Mesendoderm (in vitro differentiated cells): Measurements from ENCODE around the gene GREM2.

Source experiments
- DNase-seq: peaks from one replicate; pipeline ENCODE4 v3.0.0; 2013
- H2AK5ac ChIP-seq: 2 replicates; pipeline ENCODE4 v1.6.1; 2013; ENCODE audit warnings: low read length, inconsistent platforms
- H2BK120ac ChIP-seq: 2 replicates; pipeline ENCODE4 v1.6.1; 2013; ENCODE audit warnings: low read depth, mild to moderate bottlenecking, low read length, moderate library complexity, mixed read lengths
- H2BK15ac ChIP-seq: replicated peaks from 2 replicates; pipeline ENCODE4 v1.6.1; 2013; ENCODE audit warnings: low read depth, mild to moderate bottlenecking, moderate library complexity
- H2BK5ac ChIP-seq: 2 replicates; pipeline ENCODE4 v1.6.1; 2013; ENCODE audit warnings: low read length, inconsistent platforms
- H3K18ac ChIP-seq: 2 replicates; pipeline ENCODE4 v1.6.1; 2013; ENCODE audit warnings: mild to moderate bottlenecking, low read length, mixed read lengths
- H3K23ac ChIP-seq: one replicate; pipeline ENCODE4 v1.6.1; 2013; ENCODE audit warnings: low read length
- H3K27ac ChIP-seq: 2 replicates; pipeline ENCODE4 v1.5.1; 2013; ENCODE audit warnings: low read depth, mild to moderate bottlenecking, inconsistent platforms, low read length, moderate library complexity
- H3K27me3 ChIP-seq: 2 replicates; pipeline ENCODE4 v1.6.1; 2013; ENCODE audit warnings: low read length, control low read depth, mild to moderate bottlenecking, inconsistent platforms; ENCODE audit not compliant: insufficient read depth, poor library complexity
- H3K36me3 ChIP-seq: 2 replicates; pipeline ENCODE4 v1.6.1; 2013; ENCODE audit warnings: low read length, inconsistent platforms; ENCODE audit not compliant: control insufficient read depth, insufficient read depth
- H3K4ac ChIP-seq: one replicate; pipeline ENCODE4 v1.6.1; 2013; ENCODE audit warnings: low read depth, mild to moderate bottlenecking, low read length, moderate library complexity
- H3K4me1 ChIP-seq: 2 replicates; pipeline ENCODE4 v1.6.1; 2013; ENCODE audit warnings: low read depth, low read length, inconsistent platforms; ENCODE audit not compliant: control insufficient read depth
- H3K4me2 ChIP-seq: 2 replicates; pipeline ENCODE4 v1.6.1; 2013; ENCODE audit warnings: low read length
- H3K4me3 ChIP-seq: 2 replicates; pipeline ENCODE4 v1.5.1; 2013; ENCODE audit warnings: mild to moderate bottlenecking, low read length
- H3K56ac ChIP-seq: one replicate; pipeline ENCODE4 v1.6.1; 2013; ENCODE audit warnings: low read length
- H3K79me1 ChIP-seq: 2 replicates; pipeline ENCODE4 v1.6.1; 2013; ENCODE audit warnings: low read length, inconsistent platforms
- H3K79me2 ChIP-seq: 2 replicates; pipeline ENCODE4 v1.6.1; 2013; ENCODE audit warnings: mild to moderate bottlenecking, low read length; ENCODE audit not compliant: control insufficient read depth, insufficient read depth
- H3K9ac ChIP-seq: 2 replicates; pipeline ENCODE4 v1.6.1; 2013; ENCODE audit warnings: low read length, inconsistent platforms
- H4K5ac ChIP-seq: one replicate; pipeline ENCODE4 v1.6.1; 2013; ENCODE audit warnings: low read length
- H4K8ac ChIP-seq: one replicate; pipeline ENCODE4 v1.6.1; 2013; ENCODE audit warnings: low read depth, mild to moderate bottlenecking, control low read depth, low read length, moderate library complexity
- WGBS: extraction: QIAGEN DNeasy Blood & Tissue Kit; methylation state at CpG from one replicate; pipeline ENCODE4 v1.1.7; 2013; ENCODE audit warnings: low lambda C conversion rate, missing lambda C conversion rate; ENCODE audit not compliant: insufficient coverage; ENCODE audit errors: extremely low coverage; 5-methylcytosine and 5-hydroxymethylcytosine counted together

GREM2 gene

GRCh38 chr1:240515505-240515904 is 96.5 kb downstream of the GREM2 start:
- DNase-seq = no peak
- H2AK5ac ChIP-seq = no peak overlapping the region
- no peak overlapping the region for H3K4ac ChIP-seq
- no peak overlapping the region for H4K5ac ChIP-seq
- no peaks in the 10 kb centered on the region for H3K27me3 ChIP-seq
- H2BK5ac ChIP-seq = no peak overlapping the region
- H3K23ac ChIP-seq = no peak overlapping the region
- H3K4me1 ChIP-seq = no peaks in the 10 kb centered on the region
- H3K18ac ChIP-seq = no peak overlapping the region
- H2BK120ac ChIP-seq = no peak overlapping the region
- no peak overlapping the region for H3K9ac ChIP-seq
- no peaks in the 10 kb centered on the region for H3K36me3 ChIP-seq
- no peaks in the 10 kb centered on the region for H3K79me1 ChIP-seq
- no peak overlapping the region for H3K56ac ChIP-seq
- WGBS = no CpG with 5 or more reads among the region's 1 CpG
- no peak overlapping the region for H3K4me3 ChIP-seq
- H2BK15ac ChIP-seq = no peak overlapping the region
- no peak overlapping the region for H4K8ac ChIP-seq
- H3K27ac ChIP-seq = no peak overlapping the region
- H3K4me2 ChIP-seq = no peak overlapping the region
- no peaks in the 10 kb centered on the region for H3K79me2 ChIP-seq

GRCh38 chr1:240511789-240512188 is 100.2 kb downstream of the GREM2 start:
- Histone ChIP-seq H2BK120ac (no peak overlapping the region), H2BK5ac (no peak overlapping the region), H3K79me2 (no peaks in the 10 kb centered on the region), H3K27me3 (no peaks in the 10 kb centered on the region), H3K27ac (no peak overlapping the region), H2AK5ac (no peak overlapping the region), H3K23ac (no peak overlapping the region), H3K36me3 (no peaks in the 10 kb centered on the region), H3K4me3 (no peak overlapping the region), H3K4ac (no peak overlapping the region), H3K18ac (no peak overlapping the region), H3K56ac (no peak overlapping the region), H4K8ac (no peak overlapping the region), H3K4me2 (no peak overlapping the region), H3K4me1 (no peaks in the 10 kb centered on the region), H3K79me1 (no peaks in the 10 kb centered on the region), H4K5ac (no peak overlapping the region), H3K9ac (no peak overlapping the region), H2BK15ac (no peak overlapping the region)
- DNase-seq = no peak

GRCh38 chr1:240508950-240509349 is 103.0 kb downstream of the GREM2 start:
- H2BK5ac ChIP-seq = no peak overlapping the region
- H3K4me1 ChIP-seq = no peaks in the 10 kb centered on the region
- H4K5ac ChIP-seq = no peak overlapping the region
- no peak overlapping the region for H4K8ac ChIP-seq
- no CpG with 5 or more reads among the region's 2 CpGs for WGBS
- H3K4me3 ChIP-seq = no peak overlapping the region
- no peak overlapping the region for H3K4me2 ChIP-seq
- no peak overlapping the region for H3K27ac ChIP-seq
- no peak overlapping the region for H3K18ac ChIP-seq
- no peak overlapping the region for H2BK15ac ChIP-seq
- no peak for DNase-seq
- H3K4ac ChIP-seq = no peak overlapping the region
- no peaks in the 10 kb centered on the region for H3K27me3 ChIP-seq
- H3K56ac ChIP-seq = no peak overlapping the region
- H3K9ac ChIP-seq = no peak overlapping the region
- H3K79me2 ChIP-seq = no peaks in the 10 kb centered on the region
- H2AK5ac ChIP-seq = no peak overlapping the region
- no peak overlapping the region for H3K23ac ChIP-seq
- H3K79me1 ChIP-seq = no peaks in the 10 kb centered on the region
- H2BK120ac ChIP-seq = no peak overlapping the region
- H3K36me3 ChIP-seq = no peaks in the 10 kb centered on the region

- WGBS = no CpG with 5 or more reads among the region's 3 CpGs
- Histone ChIP-seq H3K4ac (no peak overlapping the region), H3K79me1 (no peaks in the 10 kb centered on the region)
Measured at GRCh38 chr1:240508201-240508600, 103.8 kb downstream of the GREM2 start.

GRCh38 chr1:240506176-240506575 is 105.8 kb downstream of the GREM2 start:
- Histone ChIP-seq H3K4me2 (no peak overlapping the region), H3K27me3 (no peaks in the 10 kb centered on the region), H3K4ac (no peak overlapping the region), H3K79me2 (no peaks in the 10 kb centered on the region), H3K79me1 (no peaks in the 10 kb centered on the region), H2AK5ac (no peak overlapping the region), H2BK120ac (no peak overlapping the region), H2BK15ac (no peak overlapping the region), H3K9ac (no peak overlapping the region), H3K23ac (no peak overlapping the region), H2BK5ac (no peak overlapping the region), H4K5ac (no peak overlapping the region), H3K27ac (no peak overlapping the region), H3K4me1 (no peaks in the 10 kb centered on the region), H3K18ac (no peak overlapping the region), H3K4me3 (no peak overlapping the region), H3K36me3 (no peaks in the 10 kb centered on the region), H4K8ac (no peak overlapping the region), H3K56ac (no peak overlapping the region)
- DNase-seq = no peak
- WGBS = no CpG with 5 or more reads among the region's 4 CpGs

More at GRCh38 chr1:240508201-240508600, 103.8 kb downstream of the GREM2 start:
- Histone ChIP-seq H2AK5ac (no peak overlapping the region), H3K4me1 (no peaks in the 10 kb centered on the region), H3K9ac (no peak overlapping the region), H3K27me3 (no peaks in the 10 kb centered on the region), H3K27ac (no peak overlapping the region), H3K4me3 (no peak overlapping the region), H4K8ac (no peak overlapping the region), H2BK120ac (no peak overlapping the region), H3K36me3 (no peaks in the 10 kb centered on the region), H2BK15ac (no peak overlapping the region), H3K56ac (no peak overlapping the region), H2BK5ac (no peak overlapping the region), H3K4me2 (no peak overlapping the region), H3K18ac (no peak overlapping the region), H4K5ac (no peak overlapping the region), H3K23ac (no peak overlapping the region), H3K79me2 (no peaks in the 10 kb centered on the region)
- DNase-seq = no peak

GRCh38 chr1:240503558-240503957 is 108.4 kb downstream of the GREM2 start:
- no CpG with 5 or more reads among the region's 1 CpG for WGBS

More at GRCh38 chr1:240503558-240503957, 108.4 kb downstream of the GREM2 start:
- Histone ChIP-seq H3K23ac (no peak overlapping the region), H2BK120ac (no peak overlapping the region), H3K27ac (no peak overlapping the region), H4K8ac (no peak overlapping the region), H2BK5ac (no peak overlapping the region), H3K4me1 (no peaks in the 10 kb centered on the region), H2AK5ac (no peak overlapping the region), H3K56ac (no peak overlapping the region), H3K4me3 (no peak overlapping the region), H3K79me2 (no peaks in the 10 kb centered on the region), H3K9ac (no peak overlapping the region), H3K79me1 (no peaks in the 10 kb centered on the region), H3K18ac (no peak overlapping the region), H3K4me2 (no peak overlapping the region), H3K4ac (no peak overlapping the region), H2BK15ac (no peak overlapping the region), H4K5ac (no peak overlapping the region), H3K36me3 (no peaks in the 10 kb centered on the region), H3K27me3 (no peaks in the 10 kb centered on the region)
- no peak for DNase-seq
